GM21528 (cell line): ENCODE results near the gene HLA-DQA2.
"Not testable (repeated sequence)": the region's sequence is repeated elsewhere in the genome, so short reads cannot be mapped to it uniquely, and the experiment has no call there.

Experiments used
- ATAC-seq: cut with Tn5 transposase; IDR thresholded peaks from one replicate; pipeline ENCODE4 v1.9.1; 2021; ENCODE audit warnings: mild to moderate bottlenecking, moderate library complexity; ENCODE audit not compliant: unreplicated experiment, low FRiP score

The HLA-DQA2 gene

GRCh38 chr6:32741031-32741960, at the start of gene HLA-DQA2:
Gene HLA-DQA2 (plus strand): TSS chr6:32741391. CDS start chr6:32741444, 53 bp downstream.
- no peak for ATAC-seq

GRCh38 chr6:32692019-32692418, 49.2 kb upstream of the HLA-DQA2 start:
- ATAC-seq, result no peak

- ATAC-seq, result no peak
These were observed 44.2 kb upstream of the HLA-DQA2 start for GRCh38 chr6:32697031-32697430.

GRCh38 chr6:32700391-32701040, 40.7 kb upstream of the HLA-DQA2 start:
- ATAC-seq, result no peak

GRCh38 chr6:32703347-32703746, 37.8 kb upstream of the HLA-DQA2 start:
- no peak for ATAC-seq

- not testable (repeated sequence) for ATAC-seq
These were observed 36.0 kb upstream of the HLA-DQA2 start for GRCh38 chr6:32705164-32705563.

GRCh38 chr6:32709625-32710024, 31.6 kb upstream of the HLA-DQA2 start:
- ATAC-seq, result no peak

GRCh38 chr6:32713241-32713640, 27.9 kb upstream of the HLA-DQA2 start:
- ATAC-seq, result no peak

GRCh38 chr6:32716396-32716795, 24.8 kb upstream of the HLA-DQA2 start:
- no peak for ATAC-seq

GRCh38 chr6:32718879-32719278, 22.3 kb upstream of the HLA-DQA2 start:
- ATAC-seq, result no peak

GRCh38 chr6:32738126-32738525, 3.1 kb upstream of the HLA-DQA2 start:
- ATAC-seq, result no peak

GRCh38 chr6:32742374-32742773, 1.2 kb downstream of the HLA-DQA2 start:
- ATAC-seq, result no peak

- ATAC-seq, result no peak
These were observed 3.6 kb downstream of the HLA-DQA2 start for GRCh38 chr6:32744776-32745175.

GRCh38 chr6:32745649-32746048, 4.5 kb downstream of the HLA-DQA2 start:
- not testable (repeated sequence) for ATAC-seq

GRCh38 chr6:32752580-32752979, 11.4 kb downstream of the HLA-DQA2 start:
- no peak for ATAC-seq

GRCh38 chr6:32759669-32760068, 18.5 kb downstream of the HLA-DQA2 start:
- no peak for ATAC-seq

GRCh38 chr6:32761072-32761471, 19.9 kb downstream of the HLA-DQA2 start:
- no peak for ATAC-seq

GRCh38 chr6:32761548-32761947, 20.4 kb downstream of the HLA-DQA2 start:
- ATAC-seq, result no peak

GRCh38 chr6:32763421-32763820, 22.2 kb downstream of the HLA-DQA2 start, which contains the start of gene HLA-DQB2:
Gene HLA-DQB2 (minus strand): TSS chr6:32763532. CDS start chr6:32763470, 62 bp downstream.
- ATAC-seq, result no peak

GRCh38 chr6:32764048-32764447, 22.9 kb downstream of the HLA-DQA2 start:
- no peak for ATAC-seq

GRCh38 chr6:32772656-32773055, 31.5 kb downstream of the HLA-DQA2 start:
- ATAC-seq, result no peak

GRCh38 chr6:32774426-32774825, 33.2 kb downstream of the HLA-DQA2 start:
- ATAC-seq, result no peak
